ENCODE data around the gene TMEM53.

GRCh38 chr1:44608141-44608540, 66.1 kb downstream of the TMEM53 start:
- TF ChIP-seq, protein P1, sequence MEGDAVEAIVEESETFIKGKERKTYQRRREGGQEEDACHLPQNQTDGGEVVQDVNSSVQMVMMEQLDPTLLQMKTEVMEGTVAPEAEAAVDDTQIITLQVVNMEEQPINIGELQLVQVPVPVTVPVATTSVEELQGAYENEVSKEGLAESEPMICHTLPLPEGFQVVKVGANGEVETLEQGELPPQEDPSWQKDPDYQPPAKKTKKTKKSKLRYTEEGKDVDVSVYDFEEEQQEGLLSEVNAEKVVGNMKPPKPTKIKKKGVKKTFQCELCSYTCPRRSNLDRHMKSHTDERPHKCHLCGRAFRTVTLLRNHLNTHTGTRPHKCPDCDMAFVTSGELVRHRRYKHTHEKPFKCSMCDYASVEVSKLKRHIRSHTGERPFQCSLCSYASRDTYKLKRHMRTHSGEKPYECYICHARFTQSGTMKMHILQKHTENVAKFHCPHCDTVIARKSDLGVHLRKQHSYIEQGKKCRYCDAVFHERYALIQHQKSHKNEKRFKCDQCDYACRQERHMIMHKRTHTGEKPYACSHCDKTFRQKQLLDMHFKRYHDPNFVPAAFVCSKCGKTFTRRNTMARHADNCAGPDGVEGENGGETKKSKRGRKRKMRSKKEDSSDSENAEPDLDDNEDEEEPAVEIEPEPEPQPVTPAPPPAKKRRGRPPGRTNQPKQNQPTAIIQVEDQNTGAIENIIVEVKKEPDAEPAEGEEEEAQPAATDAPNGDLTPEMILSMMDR (IDR thresholded peaks at IDR 0.05; ENCODE audit: borderline replicate concordance, extremely low read depth, low read length, poor library complexity, severe bottlenecking) = peak; percentile 47
- TF ChIP-seq EZH2 (IDR thresholded peaks at IDR 0.05; ENCODE audit: borderline replicate concordance, low read depth, low read length, severe bottlenecking) = no peak

All from DND-41 (cell line).